Measurements from ENCODE around the gene ELF5. TPM values are rescaled to one million over a fixed set of nuclear protein-coding genes. Genes with fewer than 3 reads are reported as not detected.

ELF5 gene
- total and polyA plus RNA-seq, 4 donors = 0.06 to 0.37 (median 0.08) TPM; not detected in 1

GRCh38 chr11:34480314-34480713 is 33.3 kb downstream of the ELF5 start:
- 18% methylated on average over 3 of the region's 3 CpGs for WGBS
- H3K9me3 ChIP-seq (ENCODE audit: control insufficient read depth in 4 of 4, low read length in 3 of 4) = no peaks in the 10 kb centered on the region
- TF ChIP-seq EGR1 (IDR thresholded peaks at IDR 0.05; ENCODE audit: low read depth in 2 of 2) = peak in 1 of 2 donors; percentile 69
- TF ChIP-seq YY1 (IDR thresholded peaks at IDR 0.05) = no peak
- H3K27ac ChIP-seq (ENCODE audit: low read depth in 1 of 2, low read length in 2 of 2) = no peak overlapping the region
- no peaks in the 10 kb centered on the region for H3K27me3 ChIP-seq (ENCODE audit: control insufficient read depth in 4 of 4, insufficient read depth in 4 of 4, low read length in 3 of 4)
- H3K4me3 ChIP-seq (ENCODE audit: low read depth in 1 of 3, low read length in 3 of 3) = no peak overlapping the region
- DNase-seq (ENCODE audit: low spot score) = no peak
- H3K36me3 ChIP-seq (ENCODE audit: control insufficient read depth in 4 of 4, insufficient read depth in 3 of 4, low read depth in 1 of 4, low read length in 3 of 4) = no peaks in the 10 kb centered on the region
- peaks cover 0 to 6% (median 5%) of the 10 kb centered on the region in 4 donors for H3K4me1 ChIP-seq (ENCODE audit: control insufficient read depth in 4 of 4, insufficient read depth in 4 of 4, low read length in 3 of 4)
- H3K9ac ChIP-seq (ENCODE audit: low read depth in 1 of 2, low read length in 2 of 2) = no peak overlapping the region

- Histone ChIP-seq H3K4me3 (ENCODE audit: low read depth in 1 of 3, low read length in 3 of 3) (no peak overlapping the region), H3K4me1 (ENCODE audit: control insufficient read depth in 4 of 4, insufficient read depth in 4 of 4, low read length in 3 of 4) (peaks cover 0 to 6% (median 5%) of the 10 kb centered on the region in 4 donors), H3K36me3 (ENCODE audit: control insufficient read depth in 4 of 4, insufficient read depth in 3 of 4, low read depth in 1 of 4, low read length in 3 of 4) (no peaks in the 10 kb centered on the region), H3K9me3 (ENCODE audit: control insufficient read depth in 4 of 4, low read length in 3 of 4) (no peaks in the 10 kb centered on the region), H3K27me3 (ENCODE audit: control insufficient read depth in 4 of 4, insufficient read depth in 4 of 4, low read length in 3 of 4) (no peaks in the 10 kb centered on the region), H3K27ac (ENCODE audit: low read depth in 1 of 2, low read length in 2 of 2) (no peak overlapping the region), H3K9ac (ENCODE audit: low read depth in 1 of 2, low read length in 2 of 2) (no peak overlapping the region)
- WGBS = 61% methylated on average over 8 of the region's 8 CpGs
- no peak for TF ChIP-seq ATF3 (IDR thresholded peaks at IDR 0.05)
- no peak for TF ChIP-seq REST (IDR thresholded peaks at IDR 0.05)
- TF ChIP-seq RAD21 (IDR thresholded peaks at IDR 0.05) = no peak
- TF ChIP-seq CTCF (IDR thresholded peaks at IDR 0.05; ENCODE audit: low read depth, low read length, missing input control) = no peak
- TF ChIP-seq EGR1 (IDR thresholded peaks at IDR 0.05; ENCODE audit: low read depth in 2 of 2) = no peak
- no peak for TF ChIP-seq HNF4G (IDR thresholded peaks at IDR 0.05)
- TF ChIP-seq JUND (IDR thresholded peaks at IDR 0.05) = no peak
- TF ChIP-seq FOXA1 (IDR thresholded peaks at IDR 0.05) = no peak
- TF ChIP-seq FOXA2 (IDR thresholded peaks at IDR 0.05) = no peak
- no peak for TF ChIP-seq GABPA (IDR thresholded peaks at IDR 0.05 in 1 of 2, conservative IDR thresholded peaks at IDR 0.05 in 1 of 2)
- no peak for TF ChIP-seq SP1 (IDR thresholded peaks at IDR 0.05)
- TF ChIP-seq HNF4A (conservative IDR thresholded peaks at IDR 0.05) = no peak
- no peak for TF ChIP-seq ZBTB33 (IDR thresholded peaks at IDR 0.05)
- TF ChIP-seq TAF1 (conservative IDR thresholded peaks at IDR 0.05) = no peak
- no peak for TF ChIP-seq NR2F2 (IDR thresholded peaks at IDR 0.05)
- TF ChIP-seq RXRA (IDR thresholded peaks at IDR 0.05) = no peak
- no peak for TF ChIP-seq YY1 (IDR thresholded peaks at IDR 0.05)
- no peak for DNase-seq (ENCODE audit: low spot score)
Measured at GRCh38 chr11:34478845-34479663, 34.5 kb downstream of the ELF5 start.
